ENCODE results near the gene ISCA2.

GRCh38 chr14:74516451-74517160 lies 23.0 kb downstream of the ISCA2 start:
- TF ChIP-seq CTCF (IDR thresholded peaks at IDR 0.05) (no peak), EZH2 (IDR thresholded peaks at IDR 0.05; ENCODE audit: borderline replicate concordance, insufficient read depth, low read depth, low read length, poor library complexity, severe bottlenecking) (no peak)
